Measurements from ENCODE around the gene ANAPC7.
"Not testable (repeated sequence)": the region's sequence is repeated elsewhere in the genome, so short reads cannot be mapped to it uniquely, and the experiment has no call there.

The ANAPC7 gene

DNA sequence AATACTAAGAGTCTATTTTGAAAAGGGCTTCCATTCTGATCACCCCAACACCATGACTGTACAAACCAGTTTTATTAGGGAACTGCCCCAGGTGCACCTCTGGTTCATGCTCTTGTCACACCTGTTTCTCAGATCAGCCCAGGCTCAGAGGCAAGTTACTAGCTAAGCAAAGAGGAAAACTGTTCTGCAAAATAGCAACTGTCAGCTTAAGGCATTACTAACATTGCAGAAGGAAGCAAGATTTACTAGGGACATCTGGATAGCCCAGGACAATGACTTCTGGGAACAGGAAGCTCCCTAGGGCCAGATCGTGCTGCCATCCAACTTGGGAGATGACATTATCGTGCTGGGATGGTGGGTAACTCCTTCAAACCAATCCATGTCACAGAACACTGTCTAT, 30.1 kb downstream of the ANAPC7 start:
- no peak for DNase-seq

- DNase-seq = no peak
These were observed 30.5 kb downstream of the ANAPC7 start for GRCh38 chr12:110373025-110373424.

GRCh38 chr12:110372056-110372425, 31.5 kb downstream of the ANAPC7 start:
- no peak for DNase-seq

DNA sequence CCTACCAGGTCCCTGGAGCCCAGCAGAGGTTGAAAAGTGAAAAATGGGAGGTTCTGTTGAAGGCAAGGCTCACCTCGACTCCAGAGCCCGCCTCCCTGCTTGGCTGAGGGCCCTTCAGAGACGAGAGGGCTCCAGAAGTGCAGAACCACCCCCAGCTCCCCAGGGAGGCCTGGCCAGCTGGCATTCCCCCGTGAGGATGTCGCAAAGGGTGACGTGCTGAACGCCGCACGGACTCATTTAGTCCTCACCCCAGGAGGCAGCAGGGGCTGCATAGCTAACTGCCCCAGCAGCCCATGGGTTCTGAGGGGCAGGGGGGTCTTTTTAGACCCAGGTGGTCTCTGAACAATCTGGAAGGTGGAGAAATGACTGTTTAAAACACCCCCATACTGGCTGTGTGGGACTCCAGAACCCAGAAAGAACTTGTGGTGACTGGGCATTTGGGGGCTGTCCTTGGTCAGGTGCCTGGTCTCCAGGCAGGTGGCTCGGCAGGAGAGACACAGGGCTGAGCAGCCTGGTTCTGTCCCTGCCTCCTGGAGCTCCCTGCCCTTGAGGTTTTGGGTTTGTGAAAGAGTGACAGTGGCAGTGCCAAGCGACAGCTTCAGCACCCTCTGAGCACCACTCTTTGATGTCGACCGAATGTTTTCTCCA, 32.0 kb downstream of the ANAPC7 start:
- DNase-seq = no peak

DNA sequence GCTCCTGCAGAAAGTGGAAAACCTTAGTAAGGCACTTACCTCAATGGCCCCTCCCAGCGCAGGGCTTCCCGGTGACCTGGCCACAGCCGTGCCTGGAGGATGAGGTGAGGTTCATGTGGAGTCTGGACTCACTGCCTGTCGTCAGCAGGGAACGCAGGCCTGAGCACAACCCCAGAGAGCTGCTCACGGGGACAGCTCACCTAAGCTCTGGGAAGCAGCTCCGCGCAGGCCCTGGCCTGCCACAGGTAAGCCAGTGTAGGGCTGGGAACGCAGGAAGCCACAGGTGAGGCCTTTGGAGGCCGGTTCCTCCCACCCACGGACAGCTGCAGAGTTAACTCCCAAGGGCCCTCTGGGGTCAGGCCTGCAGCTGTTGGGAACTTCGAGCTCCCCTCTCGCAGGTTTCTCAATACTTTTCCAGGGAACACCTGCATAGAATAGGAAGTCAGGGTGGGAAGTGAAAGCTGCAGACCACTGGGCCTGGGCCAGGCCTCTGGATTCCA, 32.7 kb downstream of the ANAPC7 start:
- DNase-seq = no peak

- DNase-seq = no peak
These were observed 33.5 kb downstream of the ANAPC7 start for GRCh38 chr12:110369992-110370391.

DNA sequence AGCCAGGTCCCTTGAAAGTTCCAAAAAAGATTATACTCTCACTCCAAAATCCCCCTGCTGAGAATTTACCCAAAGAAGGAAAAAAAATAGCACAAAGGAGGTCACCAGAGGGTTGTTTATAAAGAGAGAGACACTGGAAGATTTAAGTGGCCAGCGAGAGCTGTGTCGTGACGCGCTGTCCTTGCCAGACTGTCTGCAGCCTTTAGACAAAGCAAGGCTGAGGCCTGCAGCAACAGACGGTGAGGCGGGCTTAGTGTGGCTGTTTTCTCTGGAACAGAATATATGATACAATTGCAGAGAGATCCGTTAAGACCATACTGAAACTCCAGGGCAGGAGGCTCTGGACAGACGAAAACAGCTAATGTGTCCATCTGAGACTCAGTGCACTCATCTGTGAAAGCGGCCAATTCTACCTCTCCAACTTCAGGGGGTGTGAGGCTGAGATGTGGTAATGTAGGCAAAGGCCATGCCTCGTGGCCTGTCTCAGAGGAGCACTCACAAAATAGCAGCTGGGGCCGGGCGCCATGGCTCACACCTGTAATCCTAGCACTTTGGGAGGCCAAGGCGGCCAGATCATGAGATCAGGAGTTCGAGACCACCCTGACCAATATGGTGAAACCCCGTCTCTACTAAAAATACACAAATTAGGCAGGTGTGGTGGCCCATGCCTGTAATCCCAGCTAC, 36.2 kb downstream of the ANAPC7 start:
- DNase-seq = no peak

DNA sequence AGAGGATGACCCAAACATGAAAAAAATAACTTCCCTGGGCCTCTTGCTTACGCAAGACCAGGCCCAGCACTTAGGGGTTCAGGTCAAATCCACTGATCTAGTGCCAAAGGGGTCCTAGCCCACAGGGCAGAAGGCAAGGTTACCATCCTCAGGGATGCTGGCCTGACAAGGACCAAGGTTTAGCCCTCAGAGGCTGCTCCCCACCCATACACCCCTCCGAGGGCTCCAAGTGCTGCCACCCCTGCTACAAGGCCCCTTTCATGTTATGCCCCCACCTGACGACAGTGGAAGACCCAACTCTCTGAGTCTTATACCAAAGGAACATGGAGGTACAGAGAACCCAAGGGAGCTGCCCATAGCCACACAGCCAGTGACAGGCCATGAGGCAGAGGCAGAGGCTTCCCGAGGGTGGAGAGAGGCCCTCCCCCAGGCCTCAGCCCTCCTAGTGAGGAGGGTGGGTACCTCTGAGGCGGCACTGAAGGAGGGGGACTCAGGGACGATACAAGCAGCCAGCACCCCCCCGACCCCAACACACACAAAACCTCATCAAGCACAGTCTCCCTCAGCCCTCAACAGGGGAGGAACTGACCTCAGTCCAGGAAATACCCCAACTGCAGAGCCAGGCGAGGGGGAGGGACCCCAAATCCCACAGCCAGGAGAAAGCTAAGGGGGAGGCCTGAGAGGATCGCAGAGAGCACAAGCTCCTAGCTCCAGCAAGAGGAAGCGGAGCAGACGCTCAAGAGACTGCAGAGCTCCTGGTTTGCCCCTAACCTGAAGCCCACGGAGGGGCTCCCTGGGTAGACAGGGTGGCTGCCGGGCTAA, 37.0 kb downstream of the ANAPC7 start:
- DNase-seq = no peak

- no peak for DNase-seq
These were observed 37.8 kb downstream of the ANAPC7 start for GRCh38 chr12:110365489-110366320.

GRCh38 chr12:110361216-110361615, 42.3 kb downstream of the ANAPC7 start:
- no peak for DNase-seq

DNA sequence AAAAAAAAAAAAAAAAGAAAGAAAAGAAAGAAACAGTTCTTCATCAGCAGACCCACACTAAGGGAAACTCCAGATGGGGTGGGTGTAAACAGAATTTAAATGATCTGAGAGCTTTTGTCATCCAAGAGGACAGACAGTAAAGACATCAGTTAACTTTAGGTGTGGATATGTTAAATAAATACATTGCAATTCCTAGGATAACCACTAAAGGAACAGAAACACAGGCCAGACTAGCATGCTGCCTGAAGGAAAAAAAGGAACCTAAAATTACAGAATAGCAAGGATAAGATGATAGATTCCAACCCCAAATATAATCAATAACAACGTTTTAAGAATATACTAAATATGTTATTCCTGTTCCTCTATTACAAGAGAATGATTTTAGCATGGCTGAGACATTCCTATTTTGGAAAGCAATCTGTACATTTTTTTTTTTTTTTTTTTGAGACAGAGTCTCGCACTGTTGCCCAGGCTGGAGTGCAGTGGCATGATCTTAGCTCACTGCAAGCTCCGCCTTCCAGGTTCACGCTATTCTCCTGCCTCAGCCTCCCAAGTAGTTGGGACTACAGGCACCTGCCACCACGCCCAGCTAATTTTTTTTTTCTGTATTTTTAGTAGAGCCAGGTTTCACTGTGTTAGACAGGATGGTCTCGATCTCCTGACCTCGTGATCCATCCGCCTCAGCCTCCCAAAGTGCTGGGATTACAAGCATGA, 45.0 kb downstream of the ANAPC7 start:
- not testable (repeated sequence) for DNase-seq

DNA sequence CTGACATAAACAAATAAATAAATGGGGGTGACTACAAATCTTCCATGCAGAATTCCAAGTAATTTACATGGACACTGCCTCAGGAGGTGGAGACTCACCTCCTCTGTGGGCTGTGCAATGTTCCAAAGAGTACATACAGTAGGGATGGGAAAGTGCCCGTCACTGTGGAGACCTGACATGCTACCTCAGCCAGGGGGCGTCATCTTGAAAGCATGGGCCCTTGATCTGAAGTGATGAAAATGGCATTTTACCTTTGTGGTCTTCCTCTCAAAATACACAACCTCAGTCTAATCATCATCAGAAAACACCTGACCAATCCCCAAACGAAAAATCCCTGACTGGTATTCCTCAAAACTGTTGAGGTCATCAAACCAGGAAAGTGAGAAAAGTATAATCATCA, 48.4 kb downstream of the ANAPC7 start:
- no peak for DNase-seq

DNA sequence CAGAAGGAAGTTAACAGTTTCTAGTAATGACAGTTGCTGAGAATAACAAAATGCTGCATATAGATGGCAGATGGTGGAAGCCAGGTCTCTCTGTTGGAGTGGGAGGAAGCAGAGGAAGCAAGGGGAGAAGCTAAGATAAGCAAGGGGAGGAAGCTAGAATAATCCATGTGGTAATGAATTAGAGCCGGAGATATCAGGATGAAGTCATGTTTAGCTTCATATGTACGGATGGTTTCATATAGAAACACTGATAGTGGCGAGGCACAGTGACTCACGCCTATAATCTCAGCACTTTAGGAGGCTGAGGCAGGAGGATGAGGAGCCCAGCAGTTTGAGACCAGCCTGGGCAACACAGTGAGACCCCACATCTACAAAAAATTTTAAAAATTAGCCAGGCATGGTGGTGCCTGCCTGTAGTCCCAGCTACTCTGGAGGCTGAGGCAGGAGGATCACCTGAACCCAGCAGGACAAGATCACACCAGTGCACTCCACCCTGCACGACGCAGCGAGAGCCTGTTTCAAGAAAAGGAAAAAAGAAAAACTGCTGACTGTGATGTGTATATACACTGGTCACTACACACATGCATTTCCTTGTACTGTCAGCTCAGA, 49.2 kb downstream of the ANAPC7 start:
- DNase-seq = no peak

GRCh38 chr12:110353211-110353965, 50.1 kb downstream of the ANAPC7 start:
- no peak for DNase-seq

DNA sequence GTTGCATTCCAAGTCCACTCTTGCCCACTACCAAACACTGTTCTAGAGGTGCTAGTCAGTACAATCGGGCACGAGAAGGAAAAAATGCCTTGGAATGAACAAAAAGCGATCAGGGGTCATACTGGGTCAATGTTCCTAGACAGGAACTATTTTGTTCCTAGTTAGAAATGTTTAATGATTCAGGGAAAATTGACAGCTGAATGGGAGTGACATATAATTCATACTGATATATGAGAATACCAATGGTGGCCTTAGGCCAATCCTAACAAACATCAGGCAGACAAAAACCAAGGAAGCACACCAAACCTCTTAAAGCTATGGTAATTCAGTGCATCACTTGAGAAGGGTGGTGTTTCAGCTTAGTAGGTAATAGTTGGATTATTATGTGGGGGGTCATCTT, 51.1 kb downstream of the ANAPC7 start:
- no peak for DNase-seq

DNA sequence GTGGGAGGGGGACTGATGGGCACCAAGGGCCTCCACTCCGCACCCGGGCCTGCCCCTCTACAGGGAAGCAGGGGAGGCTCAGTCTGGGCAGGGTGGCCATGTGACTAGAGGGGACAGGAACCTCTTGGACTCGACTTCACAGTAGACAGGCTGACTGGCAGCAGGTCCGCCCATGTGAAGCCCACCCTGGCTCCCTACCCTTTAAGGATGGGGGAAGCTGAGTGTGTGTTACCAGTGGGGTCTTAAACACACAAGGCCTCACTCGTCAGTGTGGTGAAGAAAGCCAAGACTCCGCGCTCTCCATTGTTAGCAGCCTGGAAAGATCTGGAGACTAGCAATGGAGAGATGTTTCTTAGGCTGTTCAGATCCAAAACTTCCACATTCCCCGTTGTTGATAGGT, 52.4 kb downstream of the ANAPC7 start:
- no peak for DNase-seq

DNA sequence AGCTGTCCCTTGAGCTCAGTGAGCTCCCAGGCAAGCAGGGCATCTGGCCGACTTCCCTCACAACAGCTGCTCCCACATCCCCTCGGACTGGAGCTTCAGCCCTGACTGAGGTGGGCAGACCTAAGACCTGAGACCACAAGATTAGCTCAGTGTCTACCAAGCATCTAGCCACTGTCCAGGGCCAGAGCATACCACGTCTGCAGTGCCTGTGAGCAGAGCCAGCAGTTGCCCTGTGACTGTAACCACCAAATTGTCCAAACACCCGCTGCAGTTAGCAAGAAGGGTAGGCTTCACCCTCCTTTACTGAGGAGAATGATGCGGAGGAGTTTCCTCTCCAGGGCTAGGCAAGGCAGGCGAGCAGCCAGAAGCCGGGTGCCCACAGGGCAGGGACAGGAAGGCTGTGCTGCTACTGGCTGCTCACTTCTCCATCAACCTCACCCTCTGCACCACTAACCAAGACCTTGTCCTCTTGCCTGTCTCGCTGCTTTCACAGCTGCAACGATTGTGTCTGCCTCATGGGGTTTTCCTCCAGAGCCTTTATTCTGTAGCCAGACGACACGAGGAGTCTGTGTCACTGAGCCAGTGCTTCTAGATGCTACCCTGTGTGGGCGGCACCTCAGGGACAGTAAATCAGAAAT, 53.9 kb downstream of the ANAPC7 start:
- no peak for DNase-seq

GRCh38 chr12:110349096-110349495, 54.4 kb downstream of the ANAPC7 start:
- DNase-seq = no peak

DNA sequence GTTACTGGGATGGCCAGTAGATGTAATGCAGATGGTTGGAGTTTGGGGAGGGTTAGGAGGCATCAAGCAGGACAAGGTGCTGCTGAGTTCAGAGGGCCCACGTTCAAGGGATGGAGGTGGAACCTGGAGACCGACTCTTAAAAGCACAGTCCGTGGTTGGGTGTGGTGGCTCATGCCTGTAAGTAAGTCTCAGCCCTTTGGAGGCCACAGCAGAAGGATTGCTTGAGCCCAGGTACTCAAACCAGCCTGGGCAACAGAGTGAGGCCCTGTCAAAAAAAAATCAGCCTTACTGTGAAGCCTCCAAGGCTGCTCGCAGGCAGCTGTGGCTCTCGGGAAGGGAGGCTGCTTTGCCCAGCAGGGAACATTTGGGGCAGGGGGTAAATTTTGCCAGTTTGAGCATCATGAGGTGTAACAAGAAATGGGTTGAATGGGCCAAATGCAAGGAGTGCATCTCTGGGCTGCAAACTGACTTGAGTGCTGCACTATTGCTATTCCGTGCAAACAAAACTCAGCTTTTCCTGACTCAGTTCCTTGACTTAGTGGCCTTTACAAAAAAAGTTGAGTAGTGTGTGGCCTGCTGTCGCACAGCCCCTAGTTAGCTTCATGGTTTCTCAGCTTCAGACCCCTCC, 55.0 kb downstream of the ANAPC7 start:
- DNase-seq = no peak

- no peak for DNase-seq
These were observed 55.7 kb downstream of the ANAPC7 start for GRCh38 chr12:110347767-110348166.

All from NCI-H774 (cell line).